Measurements from ENCODE around the gene SLC25A22.

The SLC25A22 gene

GRCh38 chr11:772429-773390 is 25.4 kb downstream of the SLC25A22 start:
- Histone ChIP-seq H3K4me1 (ENCODE audit: low read length) (peaks cover 8% of the 10 kb centered on the region; the same call in 1 of the 2 replicates), H4K20me1 (ENCODE audit: insufficient read depth, low read length) (peaks cover 31% of the 10 kb centered on the region), H3K27me3 (ENCODE audit: low read depth, low read length) (no peaks in the 10 kb centered on the region), H3K9ac (ENCODE audit: low read length) (no peak overlapping the region), H2AFZ (ENCODE audit: low read depth, low read length) (no peak overlapping the region), H3K79me2 (ENCODE audit: low read length) (peaks cover 70% of the 10 kb centered on the region), H3K9me3 (ENCODE audit: insufficient read depth, low read length) (no peaks in the 10 kb centered on the region), H3K4me3 (ENCODE audit: low read length) (no peak overlapping the region), H3K27ac (ENCODE audit: low read length) (no peak overlapping the region), H3K4me2 (ENCODE audit: low read length) (no peak overlapping the region), H3K36me3 (replicated peaks; ENCODE audit: low read depth, low read length) (peaks cover 28% of the 10 kb centered on the region)
- no peak for TF ChIP-seq CTCF (IDR thresholded peaks at IDR 0.05; ENCODE audit: low read depth, low read length)

GRCh38 chr11:771617-772204 is 26.4 kb downstream of the SLC25A22 start:
- no peaks in the 10 kb centered on the region for H3K27me3 ChIP-seq (ENCODE audit: low read depth, low read length)
- no peak for TF ChIP-seq CTCF (IDR thresholded peaks at IDR 0.05; ENCODE audit: low read depth, low read length)
- no peak for TF ChIP-seq EZH2phosphoT487 (IDR thresholded peaks at IDR 0.05; ENCODE audit: low read depth)
- peaks cover 8% of the 10 kb centered on the region; the same call in 1 of the 2 replicates for H3K4me1 ChIP-seq (ENCODE audit: low read length)
- no peak overlapping the region for H2AFZ ChIP-seq (ENCODE audit: low read depth, low read length)
- H3K27ac ChIP-seq (ENCODE audit: low read length), result no peak overlapping the region
- H3K9ac ChIP-seq (ENCODE audit: low read length), result no peak overlapping the region
- H3K4me2 ChIP-seq (ENCODE audit: low read length), result no peak overlapping the region
- peaks cover 32% of the 10 kb centered on the region for H3K36me3 ChIP-seq (replicated peaks; ENCODE audit: low read depth, low read length)
- no peaks in the 10 kb centered on the region for H3K9me3 ChIP-seq (ENCODE audit: insufficient read depth, low read length)
- H3K4me3 ChIP-seq (ENCODE audit: low read length), result no peak overlapping the region
- peaks cover 35% of the 10 kb centered on the region for H4K20me1 ChIP-seq (ENCODE audit: insufficient read depth, low read length)
- peaks cover 61% of the 10 kb centered on the region for H3K79me2 ChIP-seq (ENCODE audit: low read length)

DNA sequence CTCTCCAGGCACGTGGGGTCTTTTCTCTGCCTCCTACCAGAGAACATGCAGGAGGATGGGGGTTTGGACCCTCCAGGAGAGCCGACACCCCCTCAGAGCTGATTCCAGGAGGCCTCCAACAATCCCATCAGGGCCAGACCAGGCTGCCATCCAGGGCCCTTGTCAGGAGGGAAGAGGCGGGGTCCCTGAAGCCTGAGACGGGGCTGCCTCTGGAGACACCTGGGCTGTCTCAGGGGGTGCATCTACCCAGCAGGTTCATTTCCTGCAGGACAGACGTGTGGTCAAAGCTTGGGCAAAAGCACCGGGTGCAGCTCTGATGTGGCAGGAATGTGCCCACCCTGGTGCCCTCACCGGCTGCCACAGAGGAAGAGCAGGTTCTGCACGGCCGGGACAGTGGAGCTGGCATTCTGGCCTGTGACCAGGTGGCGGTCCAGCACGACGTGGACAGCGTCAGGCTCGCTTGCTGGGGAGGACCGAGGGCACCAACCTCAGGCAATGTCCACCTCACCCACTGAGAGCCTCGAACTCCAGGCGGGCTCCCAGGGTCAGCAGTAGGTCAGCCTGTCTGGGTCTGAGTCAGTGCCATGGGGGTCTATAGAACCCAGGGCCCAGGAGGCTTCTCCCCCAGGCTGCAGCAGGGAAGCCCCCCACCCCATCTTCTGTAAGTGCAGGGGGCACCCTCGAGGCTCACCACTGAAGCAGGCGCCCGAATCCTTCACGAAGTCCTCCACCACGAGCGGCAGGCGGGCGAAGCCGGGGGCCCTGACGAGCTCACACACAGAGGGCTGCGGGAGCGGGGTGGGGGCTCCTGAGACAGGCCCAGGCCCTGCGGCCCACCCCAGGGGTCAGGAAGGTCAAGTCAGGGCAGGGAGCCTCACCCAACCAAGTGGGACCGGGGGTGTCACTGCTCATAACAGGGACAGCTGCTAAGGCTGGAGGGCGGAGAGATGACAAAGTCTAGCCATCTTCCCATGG is 27.2 kb downstream of the SLC25A22 start:
- Histone ChIP-seq H3K4me2 (ENCODE audit: low read length) (no peak overlapping the region), H3K9me3 (ENCODE audit: insufficient read depth, low read length) (no peaks in the 10 kb centered on the region), H3K4me3 (ENCODE audit: low read length) (no peak overlapping the region), H3K27me3 (ENCODE audit: low read depth, low read length) (no peaks in the 10 kb centered on the region), H3K4me1 (ENCODE audit: low read length) (peaks cover 8% of the 10 kb centered on the region; the same call in 1 of the 2 replicates), H3K27ac (ENCODE audit: low read length) (no peak overlapping the region), H3K36me3 (replicated peaks; ENCODE audit: low read depth, low read length) (peaks cover 40% of the 10 kb centered on the region), H4K20me1 (ENCODE audit: insufficient read depth, low read length) (peaks cover 31% of the 10 kb centered on the region), H3K9ac (ENCODE audit: low read length) (no peak overlapping the region), H2AFZ (ENCODE audit: low read depth, low read length) (no peak overlapping the region), H3K79me2 (ENCODE audit: low read length) (peaks cover 53% of the 10 kb centered on the region)
- TF ChIP-seq EZH2phosphoT487 (IDR thresholded peaks at IDR 0.05; ENCODE audit: low read depth), result no peak
- no peak for TF ChIP-seq CTCF (IDR thresholded peaks at IDR 0.05; ENCODE audit: low read depth, low read length)

All from OCI-LY3 (cell line).